AG04450 (cell line): Measurements from ENCODE around the gene ATF1. TPM values are rescaled to one million over a fixed set of nuclear protein-coding genes. Genes with fewer than 3 reads are reported as not detected.

Experiments
- CTCF ChIA-PET: fragments of 300-600, 350-600 bp; formaldehyde crosslinking; extraction: SDS; loops from one replicate; lab custom pipeline; 2022; ENCODE audit warnings: antibody characterized with exemption, inconsistent platforms; lab: Charles Lee
- POLR2A ChIA-PET: fragments of 350-600 bp; formaldehyde crosslinking; extraction: SDS; loops from one replicate; lab custom pipeline; 2021; ENCODE audit warnings: antibody characterized with exemption, inconsistent platforms; lab: Yijun Ruan, JAX
- DNase-seq: peaks from one replicate; pipeline ENCODE4 v3.0.0-alpha.2; 2011; ENCODE audit warnings: low read depth, low spot score
- H3K27ac ChIP-seq: one replicate; pipeline ENCODE4 v1.5.1; 2012; ENCODE audit warnings: low read depth, low read length, control low read depth
- H3K27me3 ChIP-seq: one replicate; pipeline ENCODE4 v1.6.0; 2012; ENCODE audit warnings: low read length; ENCODE audit not compliant: control insufficient read depth, insufficient read depth
- H3K4me3 ChIP-seq: 2 replicates; pipeline ENCODE4 v1.5.1; 2011; ENCODE audit warnings: mild to moderate bottlenecking, low read depth, low read length, control low read depth
- H3K9me3 ChIP-seq: 2 replicates; pipeline ENCODE4 v1.5.1; 2012; ENCODE audit warnings: low read length; ENCODE audit not compliant: control insufficient read depth, insufficient read depth
- CTCF ChIP-seq: IDR thresholded peaks from 2 replicates; pipeline ENCODE4 v1.5.1; 2011; ENCODE audit warnings: low read depth, low read length, control low read depth, inconsistent platforms
- polyA plus RNA-seq: library from polyadenylated mRNA; depleted of rRNA; stranded (reverse); fragments of >200 nt; gene quantifications from 2 replicates; pipeline ENCODE4 v1.2.3, GENCODE V29; 2011

ATF1 gene
- polyA plus RNA-seq, 1 experiment, result 63.1 TPM

GRCh38 chr12:50787618-50788017 lies 23.7 kb downstream of the ATF1 start:
- no peak for DNase-seq
- no peaks in the 10 kb centered on the region; the same call in 1 of the 2 replicates for H3K9me3 ChIP-seq
- H3K4me3 ChIP-seq, result no peak overlapping the region
- no peak for TF ChIP-seq CTCF
- POLR2A ChIA-PET, result interaction anchor here (1.1 kb wide), 2 partner anchors 23 to 239 kb away, joined by 5 to 6 read pairs; partner anchors contain the start of genes ATF1 and SLC11A2
- H3K27ac ChIP-seq, result peak overlapping the region; percentile 96
- no peaks in the 10 kb centered on the region for H3K27me3 ChIP-seq
- CTCF ChIA-PET, result interaction anchor here (4.0 kb wide), 1 partner anchor 23 kb away, joined by 24 read pairs; the partner anchor contains the start of gene ATF1

GRCh38 chr12:50788561-50788960 lies 24.7 kb downstream of the ATF1 start:
- ChIA-PET POLR2A (interaction anchor here (0.7 to 0.9 kb wide), 4 partner anchors 8 to 124 kb away, joined by 3 to 5 read pairs (median 4); no protein-coding TSS in a partner anchor), CTCF (interaction anchor here (0.6 to 4.0 kb wide), 2 partner anchors 24 to 596 kb away, joined by 3 to 24 read pairs; partner anchors contain the start of gene ATF1)
- TF ChIP-seq CTCF, result no peak
- no peak overlapping the region for H3K4me3 ChIP-seq
- DNase-seq, result peak; percentile 93
- H3K27me3 ChIP-seq, result no peaks in the 10 kb centered on the region
- H3K27ac ChIP-seq, result peak overlapping the region; percentile 87
- no peaks in the 10 kb centered on the region; the same call in 1 of the 2 replicates for H3K9me3 ChIP-seq

DNA sequence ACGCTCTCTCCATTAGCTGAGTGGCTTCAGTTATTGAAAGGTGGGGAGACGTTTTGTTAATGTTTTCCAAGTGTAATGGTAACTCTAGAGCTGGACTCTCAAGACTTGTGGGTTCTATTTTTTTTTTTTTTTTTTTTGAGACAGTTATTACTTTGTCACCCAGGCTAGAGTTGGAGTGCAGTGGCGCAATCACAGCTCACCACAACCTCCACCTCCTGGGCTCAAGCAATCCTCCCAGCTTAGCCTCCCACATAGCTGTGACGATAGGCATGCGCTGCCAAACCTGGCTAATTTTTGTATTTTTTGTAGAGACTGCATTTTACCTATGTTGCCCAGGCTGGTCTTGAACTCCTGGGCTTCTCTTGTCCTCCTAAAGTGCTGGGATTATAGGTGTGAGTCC lies 26.2 kb downstream of the ATF1 start:
- H3K27ac ChIP-seq, result no peak overlapping the region
- DNase-seq, result no peak
- POLR2A ChIA-PET, result interaction anchor here (0.7 to 0.9 kb wide), 2 partner anchors 23 to 25 kb away, joined by 3 to 4 read pairs; no protein-coding TSS in a partner anchor
- no peaks in the 10 kb centered on the region; the same call in 1 of the 2 replicates for H3K9me3 ChIP-seq
- no peak for TF ChIP-seq CTCF
- CTCF ChIA-PET, result interaction anchor here (1.9 kb wide), 1 partner anchor 197 kb away, joined by 6 read pairs; no protein-coding TSS in a partner anchor
- H3K4me3 ChIP-seq, result no peak overlapping the region
- H3K27me3 ChIP-seq, result no peaks in the 10 kb centered on the region

DNA sequence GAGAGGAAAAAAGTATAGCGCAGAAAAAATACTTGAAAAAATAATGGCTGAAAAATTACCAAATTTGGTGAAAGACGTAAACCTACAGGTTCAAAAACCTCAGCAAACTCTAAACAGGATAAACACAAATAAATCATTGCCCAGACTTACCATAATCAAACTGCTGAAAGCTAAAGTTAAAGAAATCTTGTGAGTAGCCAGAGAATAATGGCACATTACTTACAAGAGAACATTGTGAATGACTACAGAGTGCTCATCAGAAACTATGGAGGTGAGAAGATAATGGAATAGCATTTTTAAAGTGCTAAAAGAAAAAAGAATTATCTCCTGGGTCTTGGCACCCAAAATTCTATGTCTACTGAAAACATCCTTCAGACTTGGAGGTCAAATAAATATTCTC lies 36.0 kb downstream of the ATF1 start:
- no peak for DNase-seq
- peaks cover 20% of the 10 kb centered on the region for H3K9me3 ChIP-seq
- H3K27me3 ChIP-seq, result no peaks in the 10 kb centered on the region
- no peak for TF ChIP-seq CTCF
- CTCF ChIA-PET, result no interaction called here
- H3K4me3 ChIP-seq, result no peak overlapping the region
- H3K27ac ChIP-seq, result no peak overlapping the region
- POLR2A ChIA-PET, result no interaction called here

GRCh38 chr12:50803230-50803875 lies 39.5 kb downstream of the ATF1 start:
- no peak for TF ChIP-seq CTCF
- H3K27me3 ChIP-seq, result no peaks in the 10 kb centered on the region
- POLR2A ChIA-PET, result no interaction called here
- CTCF ChIA-PET, result no interaction called here
- no peak overlapping the region for H3K4me3 ChIP-seq
- no peak for DNase-seq
- H3K27ac ChIP-seq, result no peak overlapping the region
- peaks cover 19% of the 10 kb centered on the region for H3K9me3 ChIP-seq
